Muscle layer of colon (tissue), 2 donors: ENCODE data around the gene PHOSPHO2.

ENCODE experiments used
- H3K27ac ChIP-seq: one replicate; pipeline ENCODE4 v1.7.0; 2013; ENCODE audit warnings: low read depth, mild to moderate bottlenecking, low read length, moderate library complexity
- H3K27me3 ChIP-seq, 2 donors: one replicate each; pipeline ENCODE4 v1.7.0; 2013; ENCODE audit warnings: low read length in 2 of 2, mild to moderate bottlenecking in 2 of 2; ENCODE audit not compliant: insufficient read depth in 2 of 2, control insufficient read depth in 1 of 2
- H3K36me3 ChIP-seq: one replicate; pipeline ENCODE4 v1.7.0; 2013; ENCODE audit warnings: mild to moderate bottlenecking, low read length; ENCODE audit not compliant: insufficient read depth
- H3K4me1 ChIP-seq: one replicate; pipeline ENCODE4 v1.7.0; 2013; ENCODE audit warnings: mild to moderate bottlenecking, low read length; ENCODE audit not compliant: insufficient read depth
- H3K4me3 ChIP-seq, 2 donors: one replicate each; pipeline ENCODE4 v1.7.0; 2013; ENCODE audit warnings: low read length in 2 of 2, low read depth in 1 of 2, mild to moderate bottlenecking in 1 of 2, moderate library complexity in 1 of 2
- H3K9ac ChIP-seq: one replicate; pipeline ENCODE4 v1.7.0; 2013; ENCODE audit warnings: low read length
- H3K9me3 ChIP-seq: one replicate; pipeline ENCODE4 v1.7.0; 2013; ENCODE audit warnings: mild to moderate bottlenecking, low read length
- donor health status: abdominal sarcoma.
- donor health status: Adenocarcinoma of cecum.

The PHOSPHO2 gene

GRCh38 chr2:169664978-169665930 lies 29.0 kb upstream of the PHOSPHO2 start:
- no peaks in the 10 kb centered on the region for H3K9me3 ChIP-seq
- no peak overlapping the region for H3K27ac ChIP-seq
- no peaks in the 10 kb centered on the region for H3K4me1 ChIP-seq
- no peaks in the 10 kb centered on the region for H3K27me3 ChIP-seq
- H3K9ac ChIP-seq: no peak overlapping the region
- no peaks in the 10 kb centered on the region for H3K36me3 ChIP-seq
- no peak overlapping the region for H3K4me3 ChIP-seq

GRCh38 chr2:169667583-169667982 lies 26.7 kb upstream of the PHOSPHO2 start:
- no peak overlapping the region for H3K4me3 ChIP-seq
- H3K4me1 ChIP-seq: no peaks in the 10 kb centered on the region
- no peak overlapping the region for H3K9ac ChIP-seq
- no peaks in the 10 kb centered on the region for H3K9me3 ChIP-seq
- H3K36me3 ChIP-seq: no peaks in the 10 kb centered on the region
- H3K27ac ChIP-seq: no peak overlapping the region
- no peaks in the 10 kb centered on the region for H3K27me3 ChIP-seq

GRCh38 chr2:169670215-169670651 lies 24.0 kb upstream of the PHOSPHO2 start:
- Histone ChIP-seq H3K27ac (no peak overlapping the region), H3K27me3 (no peaks in the 10 kb centered on the region), H3K36me3 (no peaks in the 10 kb centered on the region), H3K9me3 (no peaks in the 10 kb centered on the region), H3K9ac (no peak overlapping the region), H3K4me3 (no peak overlapping the region), H3K4me1 (no peaks in the 10 kb centered on the region)

GRCh38 chr2:169670937-169671336 lies 23.3 kb upstream of the PHOSPHO2 start:
- H3K27me3 ChIP-seq: no peaks in the 10 kb centered on the region
- H3K9me3 ChIP-seq: no peaks in the 10 kb centered on the region
- H3K36me3 ChIP-seq: no peaks in the 10 kb centered on the region
- no peaks in the 10 kb centered on the region for H3K4me1 ChIP-seq
- H3K4me3 ChIP-seq: no peak overlapping the region
- no peak overlapping the region for H3K9ac ChIP-seq
- H3K27ac ChIP-seq: no peak overlapping the region

- no peaks in the 10 kb centered on the region for H3K36me3 ChIP-seq
- no peaks in the 10 kb centered on the region for H3K4me1 ChIP-seq
- H3K27me3 ChIP-seq: no peaks in the 10 kb centered on the region
- no peak overlapping the region for H3K9ac ChIP-seq
- H3K27ac ChIP-seq: no peak overlapping the region
- no peak overlapping the region for H3K4me3 ChIP-seq
- H3K9me3 ChIP-seq: no peaks in the 10 kb centered on the region
Observed at GRCh38 chr2:169672406-169672805, 21.9 kb upstream of the PHOSPHO2 start.

- no peak overlapping the region for H3K9ac ChIP-seq
- H3K9me3 ChIP-seq: no peaks in the 10 kb centered on the region
- no peaks in the 10 kb centered on the region for H3K27me3 ChIP-seq
- H3K4me3 ChIP-seq: no peak overlapping the region
- no peaks in the 10 kb centered on the region for H3K4me1 ChIP-seq
- no peak overlapping the region for H3K27ac ChIP-seq
- no peaks in the 10 kb centered on the region for H3K36me3 ChIP-seq
Observed at GRCh38 chr2:169673106-169673505, 21.2 kb upstream of the PHOSPHO2 start.

- H3K27me3 ChIP-seq: no peaks in the 10 kb centered on the region
- no peaks in the 10 kb centered on the region for H3K36me3 ChIP-seq
- no peak overlapping the region for H3K9ac ChIP-seq
- no peaks in the 10 kb centered on the region for H3K4me1 ChIP-seq
- no peaks in the 10 kb centered on the region for H3K9me3 ChIP-seq
- H3K27ac ChIP-seq: no peak overlapping the region
- H3K4me3 ChIP-seq: no peak overlapping the region
Observed at GRCh38 chr2:169673921-169674320, 20.3 kb upstream of the PHOSPHO2 start.

GRCh38 chr2:169676357-169676756 lies 17.9 kb upstream of the PHOSPHO2 start:
- H3K4me3 ChIP-seq: no peak overlapping the region
- H3K36me3 ChIP-seq: no peaks in the 10 kb centered on the region
- no peak overlapping the region for H3K9ac ChIP-seq
- H3K27me3 ChIP-seq: no peaks in the 10 kb centered on the region
- no peaks in the 10 kb centered on the region for H3K4me1 ChIP-seq
- no peak overlapping the region for H3K27ac ChIP-seq
- no peaks in the 10 kb centered on the region for H3K9me3 ChIP-seq

- Histone ChIP-seq H3K4me3 (no peak overlapping the region), H3K9ac (no peak overlapping the region), H3K27ac (no peak overlapping the region), H3K9me3 (no peaks in the 10 kb centered on the region), H3K36me3 (no peaks in the 10 kb centered on the region), H3K27me3 (no peaks in the 10 kb centered on the region), H3K4me1 (no peaks in the 10 kb centered on the region)
Observed at GRCh38 chr2:169676850-169677249, 17.4 kb upstream of the PHOSPHO2 start.

- H3K9me3 ChIP-seq: no peaks in the 10 kb centered on the region
- no peaks in the 10 kb centered on the region for H3K4me1 ChIP-seq
- no peak overlapping the region for H3K9ac ChIP-seq
- no peak overlapping the region for H3K27ac ChIP-seq
- H3K36me3 ChIP-seq: no peaks in the 10 kb centered on the region
- no peaks in the 10 kb centered on the region for H3K27me3 ChIP-seq
- H3K4me3 ChIP-seq: no peak overlapping the region
Observed at GRCh38 chr2:169683054-169683424, 11.2 kb upstream of the PHOSPHO2 start.

- Histone ChIP-seq H3K9ac (no peak overlapping the region), H3K27me3 (no peaks in the 10 kb centered on the region), H3K9me3 (no peaks in the 10 kb centered on the region), H3K27ac (no peak overlapping the region), H3K4me3 (no peak overlapping the region), H3K36me3 (no peaks in the 10 kb centered on the region), H3K4me1 (no peaks in the 10 kb centered on the region)
Observed at GRCh38 chr2:169683425-169684134, 10.7 kb upstream of the PHOSPHO2 start.
